A673 (cell line): Measurements from ENCODE around the gene IL18.

Experiments used
- EZH2 ChIP-seq: fragments of 200-600 bp; sonication (generic); IDR thresholded peaks from 2 replicates; pipeline ENCODE4 v1.6.1; 2017; ENCODE audit warnings: borderline replicate concordance, low read depth, mild to moderate bottlenecking, mixed read lengths, antibody characterized with exemption, low read length; ENCODE audit not compliant: poor library complexity, severe bottlenecking
- TF ChIP-seq, protein P1 (sequence below): fragments of 300-800, 200-600 bp; sonication (generic); conservative IDR thresholded peaks from 2 replicates; pipeline ENCODE4 v1.5.1; 2017; ENCODE audit warnings: low read depth, mild to moderate bottlenecking, antibody characterized with exemption, low read length, moderate library complexity, mixed read lengths

GRCh38 chr11:112156153-112156955 is 7.5 kb downstream of the IL18 start:
- TF ChIP-seq, protein P1, sequence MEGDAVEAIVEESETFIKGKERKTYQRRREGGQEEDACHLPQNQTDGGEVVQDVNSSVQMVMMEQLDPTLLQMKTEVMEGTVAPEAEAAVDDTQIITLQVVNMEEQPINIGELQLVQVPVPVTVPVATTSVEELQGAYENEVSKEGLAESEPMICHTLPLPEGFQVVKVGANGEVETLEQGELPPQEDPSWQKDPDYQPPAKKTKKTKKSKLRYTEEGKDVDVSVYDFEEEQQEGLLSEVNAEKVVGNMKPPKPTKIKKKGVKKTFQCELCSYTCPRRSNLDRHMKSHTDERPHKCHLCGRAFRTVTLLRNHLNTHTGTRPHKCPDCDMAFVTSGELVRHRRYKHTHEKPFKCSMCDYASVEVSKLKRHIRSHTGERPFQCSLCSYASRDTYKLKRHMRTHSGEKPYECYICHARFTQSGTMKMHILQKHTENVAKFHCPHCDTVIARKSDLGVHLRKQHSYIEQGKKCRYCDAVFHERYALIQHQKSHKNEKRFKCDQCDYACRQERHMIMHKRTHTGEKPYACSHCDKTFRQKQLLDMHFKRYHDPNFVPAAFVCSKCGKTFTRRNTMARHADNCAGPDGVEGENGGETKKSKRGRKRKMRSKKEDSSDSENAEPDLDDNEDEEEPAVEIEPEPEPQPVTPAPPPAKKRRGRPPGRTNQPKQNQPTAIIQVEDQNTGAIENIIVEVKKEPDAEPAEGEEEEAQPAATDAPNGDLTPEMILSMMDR = no peak
- TF ChIP-seq EZH2 = no peak
